HepG2 (cell line): ENCODE measurements around the gene DVL3. TPM values are rescaled to one million over a fixed set of nuclear protein-coding genes. Genes with fewer than 3 reads are reported as not detected.
A peak's percentile ranks its signal among the peaks of the same experiment; 100 is the strongest.

Experiments
- ATAC-seq: fragments of 200-7000 bp; cut with Tn5 transposase; 3 replicates; pipeline ENCODE4 v1.9.1; 2020; ENCODE audit warnings: mild to moderate bottlenecking, moderate library complexity
- BruUV-seq: library from RNA; stranded (reverse); fragments of 400-500 nt; replicated peaks from 2 replicates; lab custom pipeline; 2021; lab: Mats Ljungman, UMichigan
- CTCF ChIA-PET: fragments of 300-600 bp; formaldehyde crosslinking; extraction: SDS; loops from one replicate; lab custom pipeline; 2021; ENCODE audit warnings: low total read pairs, inconsistent platforms, low intra/inter-chr PET ratio; lab: Yijun Ruan, JAX
- POLR2A ChIA-PET: fragments of 350-600 bp; sonication (Branson Sonifier 250); formaldehyde crosslinking; loops from one replicate; lab custom pipeline; 2020; ENCODE audit warnings: antibody characterized with exemption, inconsistent platforms; lab: Yijun Ruan, JAX
- DNase-seq: peaks from one replicate; pipeline ENCODE4 v3.0.0-alpha.2; 2015; ENCODE audit warnings: low spot score
- FAIRE-seq: peaks from 3 replicates; lab custom pipeline; 2011; peaks lifted over from hg19 to GRCh38; lab: Jason Lieb, UNC
- H2AFZ ChIP-seq: one replicate; pipeline ENCODE4 v1.6.1; 2011; ENCODE audit warnings: low read length, inconsistent platforms
- H3K27ac ChIP-seq: fragments of 300-600 bp; 3 replicates; pipeline ENCODE4 v1.8.0; 2011; ENCODE audit warnings: mixed run types, mild to moderate bottlenecking, mixed read lengths, low read length, inconsistent platforms; ENCODE audit not compliant: insufficient read depth; ENCODE audit errors: extremely low read length
- H3K27me3 ChIP-seq, 2 experiments: fragments of 200-600 bp in 1 of 2; 2 replicates in 1 of 2; 3 replicates in 1 of 2; pipeline versions ENCODE4 v1.6.0 to v1.8.0; 2011; ENCODE audit warnings: low read length in 2 of 2, mild to moderate bottlenecking in 2 of 2, moderate library complexity in 2 of 2, inconsistent platforms in 1 of 2; ENCODE audit not compliant: insufficient read depth in 2 of 2, control insufficient read depth in 1 of 2
- H3K36me3 ChIP-seq, 2 experiments: fragments of 200-600 bp in 1 of 2; replicated peaks in 1 of 2; 2 replicates in 1 of 2; 3 replicates in 1 of 2; pipeline versions ENCODE4 v1.5.1 to v1.8.0; 2011; ENCODE audit warnings: low read length in 2 of 2, inconsistent platforms in 1 of 2; ENCODE audit not compliant: insufficient read depth in 2 of 2, control insufficient read depth in 1 of 2
- H3K4me1 ChIP-seq: 2 replicates; pipeline ENCODE4 v1.5.1; 2012; ENCODE audit warnings: low read length, inconsistent platforms; ENCODE audit not compliant: insufficient read depth
- H3K4me2 ChIP-seq: 2 replicates; pipeline ENCODE4 v1.6.0; 2011; ENCODE audit warnings: low read depth, low read length, inconsistent platforms
- H3K4me3 ChIP-seq, 3 experiments: fragments of 200-600 bp in 1 of 3; sonication (generic), shearing (Covaris generic) in 1 of 3; replicated peaks in 1 of 3; 2 replicates each; pipeline ENCODE4 v1.5.1; 2011 to 2016; ENCODE audit warnings: low read length in 3 of 3, inconsistent platforms in 2 of 3, low read depth in 2 of 3, mild to moderate bottlenecking in 2 of 3, control low read depth in 1 of 3, mixed read lengths in 1 of 3; ENCODE audit not compliant: insufficient read depth in 1 of 3
- H3K79me2 ChIP-seq: one replicate; pipeline ENCODE4 v1.6.1; 2011; ENCODE audit warnings: low read length, inconsistent platforms; ENCODE audit not compliant: insufficient read depth
- H3K9ac ChIP-seq: 2 replicates; pipeline ENCODE4 v1.6.0; 2011; ENCODE audit warnings: mild to moderate bottlenecking, low read depth, low read length, inconsistent platforms; ENCODE audit not compliant: insufficient read depth
- H3K9me3 ChIP-seq: 2 replicates; pipeline ENCODE4 v1.5.1; 2012; ENCODE audit warnings: mild to moderate bottlenecking, low read length
- H4K20me1 ChIP-seq: 2 replicates; pipeline ENCODE4 v1.6.0; 2011; ENCODE audit warnings: inconsistent platforms, mild to moderate bottlenecking, low read length, moderate library complexity; ENCODE audit not compliant: insufficient read depth
- AGO2 ChIP-seq: fragments of 200-400 bp; formaldehyde crosslinking; optimal IDR thresholded peaks from 2 replicates; pipeline ENCODE3; 2017; ENCODE audit warnings: mild to moderate bottlenecking, low read depth, low read length, moderate library complexity
- CBX5 ChIP-seq: sonication (generic); formaldehyde crosslinking; IDR thresholded peaks from 2 replicates; pipeline ENCODE4 v1.4.0; 2020; ENCODE audit warnings: missing genetic modification reagents, borderline replicate concordance
- CEBPG ChIP-seq: IDR thresholded peaks from 2 replicates; pipeline ENCODE4 v1.6.1; 2016
- MTF2 ChIP-seq: sonication (generic); formaldehyde crosslinking; IDR thresholded peaks from 2 replicates; pipeline ENCODE4 v1.5.0; 2020; ENCODE audit warnings: missing genetic modification reagents, borderline replicate concordance
- NKX3-1 ChIP-seq: sonication (generic); formaldehyde crosslinking; IDR thresholded peaks from 2 replicates; pipeline ENCODE4 v1.5.0; 2020; ENCODE audit warnings: missing genetic modification reagents
- TGIF2 ChIP-seq: IDR thresholded peaks from 2 replicates; pipeline ENCODE4 v1.6.1; 2016; ENCODE audit warnings: control low read depth, missing compliant biosample characterization
- ZNF589 ChIP-seq: sonication (generic); formaldehyde crosslinking; conservative IDR thresholded peaks from 2 replicates; pipeline ENCODE4 v1.8.0; 2022; ENCODE audit warnings: mild to moderate bottlenecking, moderate library complexity, missing genetic modification reagents
- WGBS: methylation state at CpG from one replicate; pipeline ENCODE4 v1.1.6; 2017; ENCODE audit warnings: low lambda C conversion rate; 5-methylcytosine and 5-hydroxymethylcytosine counted together
- in situ Hi-C: cut with HindIII; loops from 2 replicates; pipeline ENCODE4 v1.10.0; 2017; ENCODE audit warnings: low pct_unique_long_range_greater_than_20kb; ENCODE audit not compliant: extremely low pct_ligation_motif_present
- intact Hi-C: fragments of 100-400 bp; cut with micrococcal nuclease; formaldehyde crosslinking; loops from one replicate; pipeline ENCODE4 v1.10.0; 2022; ENCODE audit not compliant: unreplicated experiment
- polyA plus RNA-seq, 8 experiments: library from polyadenylated mRNA; depleted of rRNA in 3 of 8; stranded (reverse) in 7 of 8; unstranded in 1 of 8; fragments of >200 nt; fragmentation: Illumina TruSeq in 4 of 8; extraction: Trizol in 4 of 8; gene quantifications; 2 replicates each; pipeline versions ENCODE4 v1.2.1 to v1.2.3, GENCODE V29; 2011 to 2016; ENCODE audit warnings: low read depth in 4 of 8, missing spikeins in 1 of 8, mixed read lengths in 1 of 8; ENCODE audit not compliant: insufficient read depth in 1 of 8
- total RNA-seq, 5 experiments: library from RNA; depleted of rRNA; stranded (reverse); fragments of >200 nt; fragmentation: Illumina TruSeq; extraction: Trizol; gene quantifications; 2 replicates each; pipeline ENCODE4 v1.2.3, GENCODE V29; 2016; ENCODE audit warnings: low read depth in 1 of 5
- TF ChIP-seq, protein P1 (sequence below): sonication (generic); formaldehyde crosslinking; IDR thresholded peaks from 2 replicates; pipeline ENCODE4 v1.4.0; 2020; ENCODE audit warnings: missing genetic modification reagents, borderline replicate concordance
- TF ChIP-seq, protein P2 (sequence below): sonication (generic); formaldehyde crosslinking; IDR thresholded peaks from 2 replicates; pipeline ENCODE4 v1.9.0; 2022; ENCODE audit warnings: low read depth, missing genetic modification reagents

DVL3 gene
- total and polyA plus RNA-seq, 2 of the 13 experiments (the other 11 are each of a cell fraction or from before 2014, with no cell fraction given): 29.0 to 36.1 TPM

DNA sequence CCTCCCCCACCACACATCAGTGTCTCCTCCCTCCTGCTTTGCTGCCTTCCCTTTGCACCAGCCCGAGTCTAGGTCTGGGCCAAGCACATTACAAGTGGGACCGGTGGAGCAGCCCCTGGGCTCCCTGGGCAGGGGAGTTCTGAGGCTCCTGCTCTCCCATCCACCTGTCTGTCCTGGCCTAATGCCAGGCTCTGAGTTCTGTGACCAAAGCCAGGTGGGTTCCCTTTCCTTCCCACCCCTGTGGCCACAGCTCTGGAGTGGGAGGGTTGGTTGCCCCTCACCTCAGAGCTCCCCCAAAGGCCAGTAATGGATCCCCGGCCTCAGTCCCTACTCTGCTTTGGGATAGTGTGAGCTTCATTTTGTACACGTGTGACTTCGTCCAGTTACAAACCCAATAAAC is 28.5 kb downstream of the DVL3 start:
- Histone ChIP-seq H3K79me2 (peaks cover 28% of the 10 kb centered on the region), H3K4me3 (no peak overlapping the region), H3K4me2 (no peak overlapping the region), H3K9me3 (no peaks in the 10 kb centered on the region)
- TF ChIP-seq NKX3-1 (CRISPR knock-in tag) (no peak), AGO2 (peak; percentile 24)
- TF ChIP-seq, all 625 proteins: peak for 1
- Histone ChIP-seq H4K20me1 (peaks cover 4% of the 10 kb centered on the region; the same call in 1 of the 2 replicates), H3K27ac (no peak overlapping the region), H3K27me3 (no peaks in the 10 kb centered on the region; a peak in 1 of 5 replicates), H3K36me3 (peaks cover 42 to 63% of the 10 kb centered on the region in 2 experiments), H2AFZ (no peak overlapping the region), H3K9ac (no peak overlapping the region), H3K4me1 (peaks cover 25% of the 10 kb centered on the region)
- ATAC-seq (no peak), DNase-seq (no peak), FAIRE-seq (no peak)
- ChIA-PET CTCF (no interaction called here), POLR2A (interaction anchor here (0.6 to 1.2 kb wide), 3 partner anchors 9 to 143 kb away, joined by 3 to 5 read pairs (median 3); no protein-coding TSS in a partner anchor)
- in situ Hi-C loops (no loop called here), intact Hi-C loops (no loop called here)
- no TSS peak for BruUV-seq
- WGBS: 94% methylated on average over 5 of the region's 5 CpGs

DNA sequence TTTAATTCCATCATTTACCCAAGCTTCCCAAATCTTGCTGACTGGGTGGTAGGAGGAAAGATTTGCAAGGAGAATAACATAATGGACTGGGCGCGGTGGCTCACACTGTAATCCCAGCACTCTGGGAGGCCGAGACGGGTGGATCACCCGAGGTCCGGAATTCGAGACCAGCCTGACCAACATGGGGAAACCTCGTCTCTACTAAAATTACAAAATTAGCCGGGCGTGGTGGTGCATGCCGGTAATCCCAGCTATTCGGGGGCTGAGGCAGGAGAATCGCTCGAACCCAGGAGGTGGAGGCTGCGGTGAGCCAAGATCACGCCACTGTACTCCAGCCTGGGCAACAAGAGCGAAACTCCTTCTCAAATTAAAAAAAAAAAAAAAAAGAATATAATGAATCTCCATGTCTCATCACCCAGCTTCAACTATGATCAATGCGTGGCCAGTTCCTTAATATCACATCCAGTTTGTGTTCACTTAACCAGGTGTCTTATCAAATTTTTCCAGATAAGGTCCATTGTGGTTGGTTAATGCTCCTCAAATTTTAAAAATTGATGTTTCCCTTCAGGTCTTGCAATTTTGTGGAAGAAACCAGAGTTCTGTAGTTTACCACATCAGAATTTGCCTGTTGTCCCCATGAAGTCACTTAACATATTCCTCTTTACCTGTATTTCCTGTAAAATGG is 29.5 kb downstream of the DVL3 start:
- Histone ChIP-seq H3K9me3 (no peaks in the 10 kb centered on the region), H2AFZ (no peak overlapping the region), H3K27ac (peak overlapping the region; percentile 85), H3K36me3 (peaks cover 44 to 64% of the 10 kb centered on the region in 2 experiments), H3K27me3 (no peaks in the 10 kb centered on the region; a peak in 1 of 5 replicates), H3K4me2 (0 out of 2 replicates have a peak overlapping the region, but pooled peaks have one; percentile 58), H3K9ac (peak overlapping the region; percentile 68; the same call in 1 of the 2 replicates), H3K4me1 (peaks cover 25% of the 10 kb centered on the region), H3K79me2 (peaks cover 32% of the 10 kb centered on the region), H3K4me3 (no peak overlapping the region), H4K20me1 (peaks cover 4% of the 10 kb centered on the region; the same call in 1 of the 2 replicates)
- WGBS: 97% methylated on average over 18 of the region's 18 CpGs
- FAIRE-seq (no peak), ATAC-seq (no peak), DNase-seq (no peak)
- POLR2A ChIA-PET: interaction anchor here (0.8 to 1.6 kb wide), 6 partner anchors 8 to 49 kb away, joined by 3 to 23 read pairs (median 5); partner anchors contain the start of genes AP2M1, DVL3 and EIF2B5
- in situ Hi-C loops (no loop called here), intact Hi-C loops (loop anchor here (1.0 to 5.0 kb wide), 2 partner anchors 37 to 289 kb away; no protein-coding TSS in a partner anchor)
- TF ChIP-seq CEBPG (CRISPR knock-in tag): no peak
- TF ChIP-seq, protein P1, sequence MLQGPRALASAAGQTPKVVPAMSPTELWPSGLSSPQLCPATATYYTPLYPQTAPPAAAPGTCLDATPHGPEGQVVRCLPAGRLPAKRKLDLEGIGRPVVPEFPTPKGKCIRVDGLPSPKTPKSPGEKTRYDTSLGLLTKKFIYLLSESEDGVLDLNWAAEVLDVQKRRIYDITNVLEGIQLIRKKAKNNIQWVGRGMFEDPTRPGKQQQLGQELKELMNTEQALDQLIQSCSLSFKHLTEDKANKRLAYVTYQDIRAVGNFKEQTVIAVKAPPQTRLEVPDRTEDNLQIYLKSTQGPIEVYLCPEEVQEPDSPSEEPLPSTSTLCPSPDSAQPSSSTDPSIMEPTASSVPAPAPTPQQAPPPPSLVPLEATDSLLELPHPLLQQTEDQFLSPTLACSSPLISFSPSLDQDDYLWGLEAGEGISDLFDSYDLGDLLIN (CRISPR knock-in tag): no peak
- no peak for TF ChIP-seq CBX5 (CRISPR knock-in tag)
- TF ChIP-seq, protein P2, sequence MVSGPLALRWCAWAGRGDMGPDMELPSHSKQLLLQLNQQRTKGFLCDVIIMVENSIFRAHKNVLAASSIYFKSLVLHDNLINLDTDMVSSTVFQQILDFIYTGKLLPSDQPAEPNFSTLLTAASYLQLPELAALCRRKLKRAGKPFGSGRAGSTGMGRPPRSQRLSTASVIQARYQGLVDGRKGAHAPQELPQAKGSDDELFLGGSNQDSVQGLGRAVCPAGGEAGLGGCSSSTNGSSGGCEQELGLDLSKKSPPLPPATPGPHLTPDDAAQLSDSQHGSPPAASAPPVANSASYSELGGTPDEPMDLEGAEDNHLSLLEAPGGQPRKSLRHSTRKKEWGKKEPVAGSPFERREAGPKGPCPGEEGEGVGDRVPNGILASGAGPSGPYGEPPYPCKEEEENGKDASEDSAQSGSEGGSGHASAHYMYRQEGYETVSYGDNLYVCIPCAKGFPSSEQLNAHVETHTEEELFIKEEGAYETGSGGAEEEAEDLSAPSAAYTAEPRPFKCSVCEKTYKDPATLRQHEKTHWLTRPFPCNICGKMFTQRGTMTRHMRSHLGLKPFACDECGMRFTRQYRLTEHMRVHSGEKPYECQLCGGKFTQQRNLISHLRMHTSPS (CRISPR knock-in tag): no peak
- no peak for TF ChIP-seq TGIF2 (CRISPR knock-in tag)
- TF ChIP-seq MTF2 (CRISPR knock-in tag): no peak
- no peak for TF ChIP-seq ZNF589 (CRISPR knock-in tag)
- BruUV-seq: no TSS peak
- CTCF ChIA-PET: no interaction called here
